ENCODE measurements around the gene C2CD4C.

DNA sequence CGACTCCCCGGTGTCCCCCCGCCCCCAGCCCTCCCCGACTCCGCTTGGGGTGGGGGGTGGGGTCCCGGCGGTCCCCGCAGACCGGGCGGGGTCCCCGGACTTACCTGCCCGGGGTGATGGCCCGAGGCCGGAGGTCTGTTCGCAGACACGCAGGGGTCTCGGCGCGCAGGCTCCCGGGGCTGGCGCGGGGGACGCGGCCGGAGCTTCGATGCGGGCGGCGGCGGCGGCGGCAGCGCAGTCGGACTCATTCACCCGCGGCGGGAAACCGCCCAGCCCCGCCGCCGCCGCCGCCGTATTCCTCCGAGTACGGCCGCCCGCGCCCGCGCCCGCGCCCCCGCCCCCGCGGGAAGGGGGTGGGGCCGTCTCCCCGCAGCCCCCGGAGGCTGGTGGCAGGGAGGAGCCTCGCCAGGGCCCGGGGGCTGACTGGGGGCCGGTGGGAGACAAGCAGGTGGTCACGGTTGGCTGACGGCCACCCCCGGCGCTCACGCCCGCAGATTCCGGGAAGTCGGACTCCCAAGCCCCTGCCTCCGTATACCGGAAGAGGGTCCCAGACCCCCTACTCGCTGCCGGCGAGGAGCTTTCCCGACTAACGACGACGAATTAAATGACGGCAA, at the start of gene C2CD4C:
- no peak for TF ChIP-seq POLR2A (IDR thresholded peaks at IDR 0.05; ENCODE audit: borderline replicate concordance, extremely low read depth, insufficient read depth, insufficient read length)
- TF ChIP-seq ELF1 (IDR thresholded peaks at IDR 0.05; ENCODE audit: borderline replicate concordance, low read depth): no peak
- no peak for TF ChIP-seq CEBPB (IDR thresholded peaks at IDR 0.05; ENCODE audit: low read depth)
- TF ChIP-seq, protein P1, sequence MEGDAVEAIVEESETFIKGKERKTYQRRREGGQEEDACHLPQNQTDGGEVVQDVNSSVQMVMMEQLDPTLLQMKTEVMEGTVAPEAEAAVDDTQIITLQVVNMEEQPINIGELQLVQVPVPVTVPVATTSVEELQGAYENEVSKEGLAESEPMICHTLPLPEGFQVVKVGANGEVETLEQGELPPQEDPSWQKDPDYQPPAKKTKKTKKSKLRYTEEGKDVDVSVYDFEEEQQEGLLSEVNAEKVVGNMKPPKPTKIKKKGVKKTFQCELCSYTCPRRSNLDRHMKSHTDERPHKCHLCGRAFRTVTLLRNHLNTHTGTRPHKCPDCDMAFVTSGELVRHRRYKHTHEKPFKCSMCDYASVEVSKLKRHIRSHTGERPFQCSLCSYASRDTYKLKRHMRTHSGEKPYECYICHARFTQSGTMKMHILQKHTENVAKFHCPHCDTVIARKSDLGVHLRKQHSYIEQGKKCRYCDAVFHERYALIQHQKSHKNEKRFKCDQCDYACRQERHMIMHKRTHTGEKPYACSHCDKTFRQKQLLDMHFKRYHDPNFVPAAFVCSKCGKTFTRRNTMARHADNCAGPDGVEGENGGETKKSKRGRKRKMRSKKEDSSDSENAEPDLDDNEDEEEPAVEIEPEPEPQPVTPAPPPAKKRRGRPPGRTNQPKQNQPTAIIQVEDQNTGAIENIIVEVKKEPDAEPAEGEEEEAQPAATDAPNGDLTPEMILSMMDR (IDR thresholded peaks at IDR 0.05 in 2 of 3, conservative IDR thresholded peaks at IDR 0.05 in 1 of 3; ENCODE audit: borderline replicate concordance in 1 of 3, insufficient read depth in 1 of 3, low read depth in 2 of 3, low read length in 2 of 3): no peak
- TF ChIP-seq, protein P2, sequence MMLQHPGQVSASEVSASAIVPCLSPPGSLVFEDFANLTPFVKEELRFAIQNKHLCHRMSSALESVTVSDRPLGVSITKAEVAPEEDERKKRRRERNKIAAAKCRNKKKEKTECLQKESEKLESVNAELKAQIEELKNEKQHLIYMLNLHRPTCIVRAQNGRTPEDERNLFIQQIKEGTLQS (IDR thresholded peaks at IDR 0.05): no peak

Measured in HCT116 (cell line).